Mucosa of descending colon (tissue), 3 donors: ENCODE results near the gene TAS1R1. TPM values are rescaled to one million over a fixed set of nuclear protein-coding genes. Genes with fewer than 3 reads are reported as not detected.

Experiments used
- ATAC-seq: fragments of 200-7000 bp; cut with Tn5 transposase; one replicate; pipeline ENCODE4 v1.9.1; 2020; ENCODE audit warnings: mild to moderate bottlenecking, moderate library complexity
- DNase-seq, 3 donors: peaks; one replicate each; pipeline ENCODE4 v3.0.0-alpha.2; 2020
- H3K36me3 ChIP-seq: fragments of 200-600 bp; one replicate; pipeline ENCODE4 v1.8.0; 2021; ENCODE audit warnings: low read depth, mild to moderate bottlenecking
- H3K4me1 ChIP-seq: fragments of 200-600 bp; one replicate; pipeline ENCODE4 v1.8.0; 2021; ENCODE audit warnings: low read depth, mild to moderate bottlenecking
- H3K4me3 ChIP-seq: fragments of 200-600 bp; one replicate; pipeline ENCODE4 v1.8.0; 2021; ENCODE audit warnings: mild to moderate bottlenecking
- H3K9me3 ChIP-seq: fragments of 200-600 bp; one replicate; pipeline ENCODE4 v1.8.0; 2021; ENCODE audit warnings: mild to moderate bottlenecking
- CTCF ChIP-seq: fragments of 200-600 bp; IDR thresholded peaks from one replicate; pipeline ENCODE4 v1.8.0; 2022; ENCODE audit warnings: antibody characterized with exemption, mild to moderate bottlenecking
- intact Hi-C, 2 donors: fragments of 100-400 bp; cut with DNase I in 1 of 2; cut with micrococcal nuclease in 1 of 2; formaldehyde crosslinking; loops; one replicate each; pipeline versions ENCODE4 v1.11.0 to v1.11.1; 2022; cut with DNase I, micrococcal nuclease
- total RNA-seq, 3 donors: library from RNA; stranded (reverse); fragmentation: NEBNext Ultra II Directional in 2 of 3; extraction: Animal tissue kit (Norgen Biotek cat#: 25700) in 2 of 3; gene quantifications; one replicate each; pipeline versions ENCODE4 v1.2.1 to v1.2.4, GENCODE V29; 2021 to 2023
- donor health status: DM: no; HTN: no; CAD: no; lungs with moderate emphysema.
- donor health status: DM: no; HTN: no; CAD: no.
- donor health status: DM: no; HTN: yes; CAD: no.

Gene TAS1R1
- total RNA-seq, 3 donors from 2014 or later = 0.13 to 0.14 TPM; not detected in 1

GRCh38 chr1:6560267-6560666 lies 5.2 kb downstream of the TAS1R1 start:
- intact Hi-C loops = no loop called here
- H3K4me1 ChIP-seq = no peaks in the 10 kb centered on the region
- H3K9me3 ChIP-seq = no peaks in the 10 kb centered on the region
- H3K4me3 ChIP-seq = no peak overlapping the region
- H3K36me3 ChIP-seq = no peaks in the 10 kb centered on the region
- ATAC-seq (no peak), DNase-seq (no peak)
- no peak for TF ChIP-seq CTCF

- H3K9me3 ChIP-seq = no peaks in the 10 kb centered on the region
- TF ChIP-seq CTCF = no peak
Measured at GRCh38 chr1:6569033-6569432, 13.9 kb downstream of the TAS1R1 start.

GRCh38 chr1:6570100-6570499 lies 15.0 kb downstream of the TAS1R1 start:
- Histone ChIP-seq H3K36me3 (no peaks in the 10 kb centered on the region), H3K4me1 (no peaks in the 10 kb centered on the region), H3K9me3 (no peaks in the 10 kb centered on the region), H3K4me3 (no peak overlapping the region)
- DNase-seq (no peak), ATAC-seq (no peak)
- TF ChIP-seq CTCF = no peak
- intact Hi-C loops = no loop called here

More at GRCh38 chr1:6569033-6569432, 13.9 kb downstream of the TAS1R1 start:
- no peak for ATAC-seq
- Histone ChIP-seq H3K4me3 (no peak overlapping the region), H3K36me3 (no peaks in the 10 kb centered on the region), H3K4me1 (no peaks in the 10 kb centered on the region)
- no peak for DNase-seq
- intact Hi-C loops = no loop called here

GRCh38 chr1:6570987-6571386 lies 15.9 kb downstream of the TAS1R1 start:
- ATAC-seq (no peak), DNase-seq (no peak)
- Histone ChIP-seq H3K4me1 (no peaks in the 10 kb centered on the region), H3K4me3 (no peak overlapping the region), H3K36me3 (no peaks in the 10 kb centered on the region), H3K9me3 (no peaks in the 10 kb centered on the region)
- intact Hi-C loops = no loop called here
- no peak for TF ChIP-seq CTCF

- Histone ChIP-seq H3K36me3 (no peaks in the 10 kb centered on the region), H3K9me3 (no peaks in the 10 kb centered on the region), H3K4me1 (no peaks in the 10 kb centered on the region), H3K4me3 (no peak overlapping the region)
- intact Hi-C loops = no loop called here
- ATAC-seq (no peak), DNase-seq (no peak)
- no peak for TF ChIP-seq CTCF
Measured at GRCh38 chr1:6572653-6573383, 17.7 kb downstream of the TAS1R1 start.
